HG02642 (cell line): ENCODE results near the gene HECTD1.
"Not testable (repeated sequence)": the region's sequence is repeated elsewhere in the genome, so short reads cannot be mapped to it uniquely, and the experiment has no call there.

Experiments used
- ATAC-seq: cut with Tn5 transposase; IDR thresholded peaks from one replicate; pipeline ENCODE4 v1.9.1; 2021; ENCODE audit warnings: mild to moderate bottlenecking; ENCODE audit not compliant: unreplicated experiment, poor library complexity

HECTD1 gene

GRCh38 chr14:31197671-31198070 lies 9.9 kb downstream of the HECTD1 start:
- no peak for ATAC-seq

GRCh38 chr14:31196839-31197492 lies 10.6 kb downstream of the HECTD1 start:
- no peak for ATAC-seq

GRCh38 chr14:31194661-31195060 lies 12.9 kb downstream of the HECTD1 start:
- ATAC-seq: no peak

- no peak for ATAC-seq
These were observed 13.5 kb downstream of the HECTD1 start for GRCh38 chr14:31194095-31194494.

- ATAC-seq: not testable (repeated sequence)
These were observed 15.0 kb downstream of the HECTD1 start for GRCh38 chr14:31192544-31192943.

- ATAC-seq: no peak
These were observed 16.8 kb downstream of the HECTD1 start for GRCh38 chr14:31190717-31191263.

- no peak for ATAC-seq
These were observed 17.4 kb downstream of the HECTD1 start for GRCh38 chr14:31190219-31190603.

- no peak for ATAC-seq
These were observed 18.0 kb downstream of the HECTD1 start for GRCh38 chr14:31189346-31190218.

- ATAC-seq: no peak
These were observed 18.8 kb downstream of the HECTD1 start for GRCh38 chr14:31188744-31189143.

- ATAC-seq: not testable (repeated sequence)
These were observed 25.6 kb downstream of the HECTD1 start for GRCh38 chr14:31182016-31182415.

GRCh38 chr14:31181271-31181670 lies 26.3 kb downstream of the HECTD1 start:
- ATAC-seq: no peak

GRCh38 chr14:31180299-31181051 lies 27.1 kb downstream of the HECTD1 start:
- no peak for ATAC-seq

- no peak for ATAC-seq
These were observed 33.2 kb downstream of the HECTD1 start for GRCh38 chr14:31174433-31174832.

GRCh38 chr14:31173120-31173837 lies 34.3 kb downstream of the HECTD1 start:
- ATAC-seq: no peak

GRCh38 chr14:31172084-31172483 lies 35.5 kb downstream of the HECTD1 start:
- ATAC-seq: no peak

- ATAC-seq: no peak
These were observed 37.2 kb downstream of the HECTD1 start for GRCh38 chr14:31170411-31170810.

GRCh38 chr14:31169877-31170276 lies 37.7 kb downstream of the HECTD1 start:
- ATAC-seq: no peak

- no peak for ATAC-seq
These were observed 40.6 kb downstream of the HECTD1 start for GRCh38 chr14:31167032-31167431.

GRCh38 chr14:31166271-31166561 lies 41.4 kb downstream of the HECTD1 start:
- no peak for ATAC-seq

- ATAC-seq: no peak
These were observed 43.5 kb downstream of the HECTD1 start for GRCh38 chr14:31164115-31164514.
